Stimulated activated CD8-positive, alpha-beta memory T cell treated with anti-CD3 and anti-CD28 coated beads, Interleukin-7, amount 100 ng/mL, for 1 hour (primary cell): ENCODE data around the gene IFITM5.

ENCODE experiments used
- DNase-seq, 2 donors: peaks; one replicate each; pipeline ENCODE4 v3.0.0-alpha.2; 2020; ENCODE audit warnings: low read depth in 2 of 2

Gene IFITM5

GRCh38 chr11:267491-267994 lies 31.8 kb downstream of the IFITM5 start:
- no peak for DNase-seq

GRCh38 chr11:266676-267439 lies 32.5 kb downstream of the IFITM5 start:
- DNase-seq = no peak

DNA sequence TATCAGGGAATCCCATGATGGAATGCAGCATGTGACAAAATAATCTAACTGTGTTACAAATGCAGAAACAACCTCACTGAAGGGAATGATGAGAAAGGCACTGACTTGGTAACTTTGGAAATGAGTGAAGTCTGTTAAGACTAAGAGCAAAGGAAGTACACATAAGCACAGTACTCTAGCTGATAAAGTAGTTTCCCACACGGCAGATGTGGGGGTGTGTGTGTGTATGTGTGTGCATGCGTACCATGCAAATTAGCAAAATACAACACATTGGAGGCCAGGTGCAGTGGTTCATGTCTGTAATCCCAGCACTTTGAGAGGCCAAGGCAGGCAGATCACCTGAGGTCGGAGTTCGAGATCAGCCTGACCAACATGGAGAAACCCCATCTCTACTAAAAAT lies 37.7 kb downstream of the IFITM5 start:
- DNase-seq = no peak

GRCh38 chr11:259413-259812 lies 39.9 kb downstream of the IFITM5 start:
- DNase-seq = no peak

GRCh38 chr11:257766-258493 lies 41.4 kb downstream of the IFITM5 start:
- DNase-seq = no peak

- no peak for DNase-seq
These were observed 42.2 kb downstream of the IFITM5 start for GRCh38 chr11:256952-257737.

- no peak for DNase-seq
These were observed 43.5 kb downstream of the IFITM5 start for GRCh38 chr11:255816-256215.

- DNase-seq = no peak
These were observed 44.1 kb downstream of the IFITM5 start for GRCh38 chr11:255176-255575.

- no peak for DNase-seq
These were observed 45.4 kb downstream of the IFITM5 start for GRCh38 chr11:253886-254270.

DNA sequence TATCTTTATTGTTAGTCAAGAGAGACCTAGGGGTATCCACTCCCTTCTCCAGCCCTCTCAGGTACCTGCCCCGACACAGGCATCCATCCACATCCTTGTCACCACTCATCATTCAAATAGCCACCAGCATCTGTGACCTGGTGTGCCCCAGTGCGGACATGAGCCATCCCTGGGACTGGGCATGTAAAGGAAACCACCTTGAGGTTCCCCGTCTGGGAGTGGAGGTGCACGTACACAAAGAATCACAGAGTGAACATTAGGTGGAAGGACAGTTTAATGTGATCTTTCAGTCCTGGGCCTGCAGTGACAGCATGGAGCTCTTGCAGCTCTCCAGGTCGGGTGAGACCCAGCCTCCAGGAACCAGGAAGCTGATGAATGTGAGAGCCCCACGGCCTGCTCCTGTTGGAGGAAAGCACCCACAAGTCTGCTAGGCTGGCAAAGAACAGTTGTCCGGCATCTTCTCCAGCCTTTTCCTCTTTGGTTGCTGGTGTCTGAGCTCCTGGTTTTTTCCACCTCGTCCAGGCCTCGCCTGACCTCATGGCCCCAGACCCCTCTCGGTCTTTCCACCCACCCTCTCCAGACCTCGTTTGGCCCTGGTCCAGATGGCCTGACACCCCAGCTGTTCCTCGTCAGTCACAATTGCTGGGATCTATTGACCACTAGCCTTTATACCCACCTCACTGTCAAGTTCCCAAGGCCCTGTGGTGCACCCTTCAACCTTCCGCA lies 46.0 kb downstream of the IFITM5 start:
- no peak for DNase-seq

GRCh38 chr11:252666-253065 lies 46.7 kb downstream of the IFITM5 start:
- DNase-seq = no peak

GRCh38 chr11:251550-251949 lies 47.8 kb downstream of the IFITM5 start:
- DNase-seq = no peak

- peak; percentile 66 to 74 for DNase-seq
These were observed 48.5 kb downstream of the IFITM5 start for GRCh38 chr11:250740-251299.

- no peak for DNase-seq
These were observed 49.1 kb downstream of the IFITM5 start for GRCh38 chr11:250274-250673.

DNA sequence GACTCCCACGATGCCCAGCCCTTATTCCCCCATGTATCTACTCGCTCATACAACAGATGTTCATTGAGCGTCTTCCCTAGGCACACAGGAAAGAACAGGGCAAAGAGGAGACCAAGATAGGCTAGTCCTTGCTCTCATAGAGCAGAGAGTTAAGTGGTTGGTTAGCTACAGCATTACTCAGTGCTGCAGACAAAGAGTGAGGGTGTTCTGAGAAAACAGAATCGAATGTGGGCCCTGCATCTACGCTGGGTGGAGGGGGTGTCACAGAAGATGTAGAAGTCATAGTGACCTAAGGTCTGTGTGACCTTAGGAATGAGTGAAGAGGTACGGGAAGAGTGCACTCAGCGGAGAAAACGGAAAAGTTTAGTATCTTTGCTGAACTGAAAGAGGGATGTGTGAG lies 50.3 kb downstream of the IFITM5 start:
- no peak for DNase-seq
